DND-41 (cell line): ENCODE data around the gene KLHDC7A.

Experiments
- EZH2 ChIP-seq: IDR thresholded peaks from 3 replicates; pipeline ENCODE4 v1.6.1; 2012; ENCODE audit warnings: borderline replicate concordance, low read depth, mild to moderate bottlenecking, moderate library complexity, low read length, inconsistent platforms; ENCODE audit not compliant: severe bottlenecking
- TF ChIP-seq, protein P1 (sequence below): IDR thresholded peaks from 2 replicates; pipeline ENCODE4 v1.5.1; 2012; ENCODE audit warnings: borderline replicate concordance, low read length, moderate library complexity, mild to moderate bottlenecking; ENCODE audit not compliant: poor library complexity, severe bottlenecking; ENCODE audit errors: extremely low read depth

GRCh38 chr1:18481921-18482701, 1.4 kb downstream of the KLHDC7A start:
- TF ChIP-seq, protein P1, sequence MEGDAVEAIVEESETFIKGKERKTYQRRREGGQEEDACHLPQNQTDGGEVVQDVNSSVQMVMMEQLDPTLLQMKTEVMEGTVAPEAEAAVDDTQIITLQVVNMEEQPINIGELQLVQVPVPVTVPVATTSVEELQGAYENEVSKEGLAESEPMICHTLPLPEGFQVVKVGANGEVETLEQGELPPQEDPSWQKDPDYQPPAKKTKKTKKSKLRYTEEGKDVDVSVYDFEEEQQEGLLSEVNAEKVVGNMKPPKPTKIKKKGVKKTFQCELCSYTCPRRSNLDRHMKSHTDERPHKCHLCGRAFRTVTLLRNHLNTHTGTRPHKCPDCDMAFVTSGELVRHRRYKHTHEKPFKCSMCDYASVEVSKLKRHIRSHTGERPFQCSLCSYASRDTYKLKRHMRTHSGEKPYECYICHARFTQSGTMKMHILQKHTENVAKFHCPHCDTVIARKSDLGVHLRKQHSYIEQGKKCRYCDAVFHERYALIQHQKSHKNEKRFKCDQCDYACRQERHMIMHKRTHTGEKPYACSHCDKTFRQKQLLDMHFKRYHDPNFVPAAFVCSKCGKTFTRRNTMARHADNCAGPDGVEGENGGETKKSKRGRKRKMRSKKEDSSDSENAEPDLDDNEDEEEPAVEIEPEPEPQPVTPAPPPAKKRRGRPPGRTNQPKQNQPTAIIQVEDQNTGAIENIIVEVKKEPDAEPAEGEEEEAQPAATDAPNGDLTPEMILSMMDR, result no peak
- no peak for TF ChIP-seq EZH2
